Ascending aorta (tissue), 2 donors: ENCODE data around the gene DGCR6L. TPM values are rescaled to one million over a fixed set of nuclear protein-coding genes. Genes with fewer than 3 reads are reported as not detected.
"Not testable (repeated sequence)": the region's sequence is repeated elsewhere in the genome, so short reads cannot be mapped to it uniquely, and the experiment has no call there.

Source experiments
- DNase-seq, 2 donors: peaks; one replicate each; pipeline ENCODE4 v3.0.0-alpha.2; 2019; ENCODE audit warnings: low spot score in 2 of 2
- H3K27ac ChIP-seq, 2 donors: fragments of 200-600 bp; sonication (generic); one replicate each; pipeline ENCODE4 v1.5.1; 2016 to 2017; ENCODE audit warnings: mild to moderate bottlenecking in 1 of 2
- H3K27me3 ChIP-seq: fragments of 200-600 bp; sonication (generic); one replicate; pipeline ENCODE4 v1.5.1; 2017
- H3K36me3 ChIP-seq, 2 donors: fragments of 200-600 bp; sonication (generic); one replicate each; pipeline ENCODE4 v1.5.1; 2016
- H3K4me1 ChIP-seq, 2 donors: fragments of 200-600 bp; sonication (generic); one replicate each; pipeline ENCODE4 v1.5.1; 2016 to 2017; ENCODE audit warnings: mild to moderate bottlenecking in 1 of 2
- H3K4me3 ChIP-seq, 2 donors: fragments of 200-600 bp; sonication (generic); one replicate each; pipeline ENCODE4 v1.5.1; 2016 to 2017; ENCODE audit warnings: mild to moderate bottlenecking in 1 of 2
- H3K9me3 ChIP-seq, 2 donors: fragments of 200-600 bp; sonication (generic); one replicate each; pipeline ENCODE4 v1.5.1; 2016
- intact Hi-C: fragments of 100-400 bp; cut with DNase I; formaldehyde crosslinking; loops from one replicate; pipeline ENCODE4 v1.15.1; 2023
- total RNA-seq: library from RNA; depleted of rRNA; stranded (reverse); fragments of >200 nt; gene quantifications from one replicate; pipeline ENCODE4 v1.1.0, GENCODE V29; 2016
- TF ChIP-seq, protein P1 (sequence below), 3 experiments: fragments of 200-600 bp in 2 of 3; fragments of 450-650 bp in 1 of 3; sonication (generic) in 2 of 3; IDR thresholded peaks; one replicate each; pipeline ENCODE4 v1.5.1; 2016 to 2019; ENCODE audit warnings: antibody characterized with exemption in 3 of 3, mild to moderate bottlenecking in 1 of 3, moderate library complexity in 1 of 3

Gene DGCR6L
- total RNA-seq, 1 donor from 2014 or later, result 42.1 TPM

DNA sequence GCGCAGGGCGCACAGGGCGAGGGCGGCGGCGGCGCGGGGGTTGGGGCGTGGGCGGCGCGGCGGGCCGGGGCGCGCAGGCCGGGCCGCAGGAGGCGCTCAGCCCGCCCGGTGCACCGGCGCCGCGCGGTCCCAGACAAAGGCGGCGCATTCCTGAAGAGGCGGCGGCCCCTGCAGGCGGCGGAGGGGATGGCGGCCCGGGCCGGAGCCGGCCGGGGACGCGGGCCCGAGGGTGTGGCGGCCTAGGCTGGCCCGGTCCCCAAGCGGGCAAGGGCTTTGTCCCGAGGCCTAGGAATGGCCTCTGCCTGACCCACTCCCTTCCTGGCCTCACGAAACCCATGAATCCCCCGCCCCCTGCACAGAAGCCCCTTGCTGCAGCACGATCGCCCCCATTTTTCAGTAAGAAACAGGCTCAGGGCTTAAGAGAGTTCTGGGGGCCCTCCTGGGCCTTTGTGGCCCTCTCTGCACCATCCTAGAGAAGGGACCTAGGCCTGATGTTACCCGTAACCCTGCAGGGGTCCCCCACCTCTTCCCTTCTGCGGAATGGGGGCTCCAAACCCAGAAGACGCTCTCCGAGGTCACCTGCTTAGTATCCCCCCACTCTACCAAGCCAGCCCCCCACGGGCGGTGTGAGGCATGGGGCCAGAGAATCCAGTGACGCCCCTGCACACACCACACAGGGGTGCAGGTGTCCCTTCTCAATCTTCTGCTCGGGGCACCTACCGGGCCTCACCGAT, 51.4 kb downstream of the DGCR6L start, which contains the start of gene RTN4R:
Gene RTN4R, minus strand, starts transcription at position 40 of the 734 bp plus-strand sequence. CDS start 226 bp downstream, outside the sequence.
- no peaks in the 10 kb centered on the region for H3K27me3 ChIP-seq
- intact Hi-C loops, result loop anchor here (1.0 to 5.0 kb wide), 3 partner anchors 17 to 111 kb away; no protein-coding TSS in a partner anchor
- peak in 1 of 2 donors; percentile 72 for DNase-seq
- TF ChIP-seq, protein P1, sequence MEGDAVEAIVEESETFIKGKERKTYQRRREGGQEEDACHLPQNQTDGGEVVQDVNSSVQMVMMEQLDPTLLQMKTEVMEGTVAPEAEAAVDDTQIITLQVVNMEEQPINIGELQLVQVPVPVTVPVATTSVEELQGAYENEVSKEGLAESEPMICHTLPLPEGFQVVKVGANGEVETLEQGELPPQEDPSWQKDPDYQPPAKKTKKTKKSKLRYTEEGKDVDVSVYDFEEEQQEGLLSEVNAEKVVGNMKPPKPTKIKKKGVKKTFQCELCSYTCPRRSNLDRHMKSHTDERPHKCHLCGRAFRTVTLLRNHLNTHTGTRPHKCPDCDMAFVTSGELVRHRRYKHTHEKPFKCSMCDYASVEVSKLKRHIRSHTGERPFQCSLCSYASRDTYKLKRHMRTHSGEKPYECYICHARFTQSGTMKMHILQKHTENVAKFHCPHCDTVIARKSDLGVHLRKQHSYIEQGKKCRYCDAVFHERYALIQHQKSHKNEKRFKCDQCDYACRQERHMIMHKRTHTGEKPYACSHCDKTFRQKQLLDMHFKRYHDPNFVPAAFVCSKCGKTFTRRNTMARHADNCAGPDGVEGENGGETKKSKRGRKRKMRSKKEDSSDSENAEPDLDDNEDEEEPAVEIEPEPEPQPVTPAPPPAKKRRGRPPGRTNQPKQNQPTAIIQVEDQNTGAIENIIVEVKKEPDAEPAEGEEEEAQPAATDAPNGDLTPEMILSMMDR (IDR thresholded peaks at IDR 0.05), result peak; percentile 47 to 90 (median 62)
- H3K9me3 ChIP-seq, result no peaks in the 10 kb centered on the region
- H3K27ac ChIP-seq, result no peak within 1 kb of the TSS
- H3K36me3 ChIP-seq, result no peaks in the 10 kb centered on the region
- peak within 1 kb of the TSS; percentile 68 to 75 for H3K4me3 ChIP-seq
- H3K4me1 ChIP-seq, result peaks cover 10 to 11% of the 10 kb centered on the region in 2 donors

DNA sequence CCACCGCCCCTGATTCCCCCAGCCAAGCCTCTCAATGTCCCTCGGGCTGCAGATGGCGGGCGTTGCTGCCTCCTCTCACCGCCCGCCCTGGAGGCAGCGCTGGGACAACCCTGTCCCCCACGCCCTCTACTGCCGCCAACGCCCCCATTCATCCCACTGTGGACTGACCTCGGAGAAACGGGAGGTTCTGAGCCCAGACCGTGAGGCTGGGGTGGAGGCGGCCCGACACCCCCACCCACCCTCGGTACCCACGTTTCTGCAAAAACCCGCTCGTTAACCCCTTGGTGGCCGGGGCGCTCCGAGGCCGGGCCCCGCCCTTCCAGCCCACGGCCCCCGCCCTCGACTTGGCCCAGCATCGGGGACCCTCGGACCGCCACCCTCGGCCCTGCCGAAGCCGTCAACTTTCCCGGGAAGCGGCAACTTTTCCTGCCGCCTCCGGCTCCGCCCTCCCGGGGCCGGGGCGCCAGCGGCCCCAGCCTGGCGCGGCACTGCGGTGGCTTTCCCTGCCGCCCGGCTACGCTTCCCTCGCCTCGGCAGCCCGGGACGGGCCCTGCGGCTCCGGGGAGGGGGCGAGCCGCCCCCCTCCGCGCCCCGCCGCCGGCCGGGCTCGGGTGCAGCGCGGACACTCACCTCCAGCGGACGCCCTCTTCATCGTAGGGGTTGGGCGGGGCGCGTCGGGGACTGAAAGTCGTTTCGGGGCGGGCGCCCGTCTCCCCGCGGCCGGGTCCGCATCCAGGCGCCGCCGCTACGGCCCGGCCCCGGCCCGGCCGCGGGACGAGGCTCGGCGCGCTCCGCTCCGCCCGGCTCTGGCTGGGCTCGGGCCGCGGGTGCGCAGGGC, 52.2 kb downstream of the DGCR6L start:
- Histone ChIP-seq H3K4me1 (peaks cover 10 to 11% of the 10 kb centered on the region in 2 donors), H3K27ac (no peak overlapping the region), H3K27me3 (no peaks in the 10 kb centered on the region), H3K9me3 (no peaks in the 10 kb centered on the region), H3K36me3 (no peaks in the 10 kb centered on the region), H3K4me3 (peak overlapping the region; percentile 68 to 75)
- TF ChIP-seq, protein P1 (IDR thresholded peaks at IDR 0.05), result no peak
- DNase-seq, result no peak
- intact Hi-C loops, result loop anchor here (1.0 to 5.0 kb wide), 3 partner anchors 18 to 110 kb away; no protein-coding TSS in a partner anchor

DNA sequence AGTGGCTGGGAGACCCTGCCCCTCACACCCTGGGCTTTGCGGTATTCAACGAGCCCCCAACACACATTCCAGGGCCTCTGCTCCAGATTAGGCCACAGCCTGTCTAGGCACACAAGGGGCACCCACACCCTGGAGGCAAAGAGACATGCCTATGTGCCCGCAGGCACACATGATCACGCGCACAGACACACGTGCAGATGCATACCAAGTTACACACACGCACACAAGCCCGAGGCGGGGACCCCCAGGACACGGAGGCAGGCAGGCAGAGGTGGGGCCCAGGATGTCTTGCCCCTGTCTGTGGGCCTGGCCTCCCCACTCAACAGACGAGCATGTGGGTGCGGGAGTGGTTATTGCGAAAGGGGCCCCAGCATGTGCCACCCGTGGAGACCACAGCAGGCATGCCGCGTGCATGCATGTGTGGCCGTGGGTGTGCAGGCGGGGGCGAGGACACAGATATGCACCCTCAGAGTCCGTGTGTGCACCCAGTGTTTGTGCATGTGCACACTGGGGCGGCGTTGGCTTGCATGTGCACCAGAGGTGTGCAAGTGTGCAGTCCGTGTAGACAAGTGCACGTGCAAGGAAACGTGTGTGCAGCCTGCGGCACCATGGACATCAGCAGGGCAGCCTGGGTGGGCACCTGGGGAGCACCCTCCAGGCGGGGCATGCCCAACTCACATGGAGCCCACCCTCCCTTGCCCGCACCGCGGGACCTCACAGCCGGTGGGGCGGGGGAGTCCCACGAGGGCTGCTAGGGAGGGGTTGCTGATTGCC, 53.0 kb downstream of the DGCR6L start:
- Histone ChIP-seq H3K4me3 (peak overlapping the region; percentile 68 to 75), H3K4me1 (peaks cover 10 to 11% of the 10 kb centered on the region in 2 donors)
- not testable (repeated sequence) for H3K27ac ChIP-seq, DNase-seq, H3K9me3 ChIP-seq, H3K27me3 ChIP-seq, H3K36me3 ChIP-seq
- intact Hi-C loops, result loop anchor here (5.0 kb wide), 1 partner anchor 55 kb away; no protein-coding TSS in a partner anchor

DNA sequence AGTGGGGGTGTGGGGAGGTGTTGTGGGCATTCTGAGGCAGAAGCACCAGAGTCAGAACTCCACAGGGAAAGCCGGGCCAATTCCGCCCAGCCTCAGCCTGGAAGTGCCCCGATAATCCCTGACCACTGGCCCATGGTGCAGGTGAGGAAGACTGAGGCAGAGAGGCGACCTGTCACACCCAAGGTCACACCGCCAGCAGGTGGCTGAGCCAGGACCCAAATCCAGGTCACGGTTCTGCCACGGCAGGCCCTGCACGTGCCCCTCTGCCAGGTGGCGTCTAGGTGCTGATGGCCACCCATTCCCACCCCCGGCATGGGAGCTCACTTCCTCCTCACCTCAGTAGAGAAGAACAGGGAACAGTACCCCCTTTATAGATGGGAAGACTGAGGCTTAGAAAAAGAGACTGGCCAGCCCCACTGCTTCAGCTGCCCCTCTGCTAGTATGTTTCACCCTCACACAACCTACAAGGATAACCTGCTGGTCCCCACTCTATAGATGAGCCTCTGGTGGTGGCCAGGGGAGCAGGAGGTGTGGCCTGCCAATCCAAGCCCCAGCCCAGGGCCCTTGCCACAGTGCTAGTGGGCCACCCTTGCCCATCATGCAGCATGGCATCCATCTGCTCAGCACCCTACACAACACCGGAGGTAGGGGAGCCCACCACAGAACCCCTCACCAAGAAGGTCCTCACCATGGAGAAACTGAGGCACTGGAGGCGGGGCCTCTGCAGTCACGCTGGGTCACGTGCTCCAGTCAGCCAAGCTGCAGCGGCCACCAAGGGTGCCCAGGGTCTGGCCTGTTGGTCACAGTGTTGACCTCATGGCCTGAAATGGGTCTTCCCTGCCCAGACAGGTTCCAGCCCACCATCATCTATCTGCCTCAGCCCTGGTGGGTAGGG, 53.8 kb downstream of the DGCR6L start:
- H3K36me3 ChIP-seq, H3K4me3 ChIP-seq, H3K9me3 ChIP-seq, H3K27me3 ChIP-seq, DNase-seq, H3K27ac ChIP-seq: not testable (repeated sequence)
- intact Hi-C loops, result loop anchor here (5.0 kb wide), 1 partner anchor 54 kb away; no protein-coding TSS in a partner anchor
- peaks cover 10 to 11% of the 10 kb centered on the region in 2 donors for H3K4me1 ChIP-seq

DNA sequence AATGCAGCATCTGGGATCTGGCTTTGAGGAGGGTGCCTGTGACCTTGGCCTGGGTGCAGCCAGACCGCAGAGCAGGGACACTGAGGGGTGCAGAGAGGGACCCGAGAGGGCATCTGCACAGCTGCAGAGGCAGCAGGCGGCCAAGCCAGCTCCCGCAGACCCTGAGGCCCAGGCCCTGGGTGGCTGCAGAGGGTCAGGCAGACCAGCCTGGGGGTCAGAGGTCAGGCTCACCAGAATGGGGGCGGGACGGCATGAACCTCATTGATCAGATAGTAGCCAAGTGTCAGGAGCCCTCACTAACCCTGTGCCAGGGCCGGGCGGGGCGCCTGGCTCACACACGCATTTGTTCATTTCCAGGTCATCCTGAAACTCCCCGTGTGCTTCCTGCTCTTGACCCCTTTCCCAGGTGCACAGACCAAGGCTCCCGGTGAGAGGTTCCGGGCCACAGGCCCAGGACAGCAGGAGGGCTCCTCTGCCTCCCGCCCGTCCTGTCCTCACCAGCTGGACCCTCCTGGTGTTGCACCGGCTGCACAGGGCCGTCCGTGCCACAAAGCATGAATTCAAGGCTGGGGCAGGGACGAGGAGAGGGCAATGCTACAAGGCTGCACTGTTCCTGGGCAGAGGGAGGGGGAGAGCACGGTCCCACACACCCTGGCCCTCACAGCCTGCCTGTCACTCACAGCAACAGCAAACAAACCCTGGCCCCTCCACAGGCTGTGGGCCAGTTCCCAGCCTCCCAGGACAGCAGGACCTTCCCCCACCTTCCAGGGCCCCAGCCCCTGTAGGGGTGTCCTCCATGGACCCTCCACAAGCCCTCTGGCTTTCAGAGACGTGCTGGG, 55.0 kb downstream of the DGCR6L start:
- no peaks in the 10 kb centered on the region for H3K9me3 ChIP-seq
- no peak overlapping the region for H3K27ac ChIP-seq
- H3K4me1 ChIP-seq, result peaks cover 10 to 11% of the 10 kb centered on the region in 2 donors
- TF ChIP-seq, protein P1 (IDR thresholded peaks at IDR 0.05), result no peak
- no peaks in the 10 kb centered on the region for H3K27me3 ChIP-seq
- H3K36me3 ChIP-seq, result no peaks in the 10 kb centered on the region
- DNase-seq, result no peak
- intact Hi-C loops, result loop anchor here (5.0 kb wide), 1 partner anchor 53 kb away; no protein-coding TSS in a partner anchor
- H3K4me3 ChIP-seq, result no peak overlapping the region

Other genes starting within 250 kb of the DGCR6L start
- 18.0 TPM for gene DGCR8, start 239.8 kb downstream of the DGCR6L start, total RNA-seq
- 302 TPM for gene RANBP1, start 204.0 kb downstream of the DGCR6L start, total RNA-seq
- gene TRMT2A, start 202.8 kb downstream of the DGCR6L start, total RNA-seq, result 161 TPM
- 35.5 TPM for gene ZDHHC8, start 188.3 kb downstream of the DGCR6L start, total RNA-seq
- gene CCDC188, start 169.0 kb downstream of the DGCR6L start, total RNA-seq, result not detected
- 0.43 TPM for gene RTN4R, start 51.7 kb downstream of the DGCR6L start, total RNA-seq
- 28.9 TPM for gene ZNF74, start 74.1 kb upstream of the DGCR6L start, total RNA-seq
- gene SCARF2, start 117.8 kb upstream of the DGCR6L start, total RNA-seq, result 133 TPM
- gene KLHL22, start 175.7 kb upstream of the DGCR6L start, total RNA-seq, result 63.8 TPM
- 204 TPM for gene MED15, start 187.6 kb upstream of the DGCR6L start, total RNA-seq